Ishikawa (cell line): ENCODE data around the gene LANCL2.

ENCODE experiments used
- CEBPB ChIP-seq: IDR thresholded peaks from 2 replicates; pipeline ENCODE4 v1.6.1; 2012
- CREB1 ChIP-seq: IDR thresholded peaks from 2 replicates; pipeline ENCODE4 v1.6.1; 2012; ENCODE audit warnings: low read depth
- EGR1 ChIP-seq: IDR thresholded peaks from 2 replicates; pipeline ENCODE4 v1.6.1; 2012
- EP300 ChIP-seq: IDR thresholded peaks from 2 replicates; pipeline ENCODE4 v1.6.1; 2012; ENCODE audit warnings: borderline replicate concordance
- FOXM1 ChIP-seq: IDR thresholded peaks from 2 replicates; pipeline ENCODE4 v1.6.1; 2012; ENCODE audit warnings: low read depth, borderline replicate concordance
- MAX ChIP-seq: IDR thresholded peaks from 2 replicates; pipeline ENCODE4 v1.6.1; 2012
- NFIC ChIP-seq: IDR thresholded peaks from 2 replicates; pipeline ENCODE4 v1.6.1; 2012
- RAD21 ChIP-seq: IDR thresholded peaks from 2 replicates; pipeline ENCODE4 v1.6.1; 2012; ENCODE audit warnings: low read depth
- REST ChIP-seq: IDR thresholded peaks from 2 replicates; pipeline ENCODE4 v1.6.1; 2012; ENCODE audit warnings: low read depth, mild to moderate bottlenecking
- TAF1 ChIP-seq: IDR thresholded peaks from 2 replicates; pipeline ENCODE4 v1.6.1; 2012; ENCODE audit warnings: low read depth, mild to moderate bottlenecking
- TCF12 ChIP-seq: IDR thresholded peaks from 2 replicates; pipeline ENCODE4 v1.6.1; 2012; ENCODE audit warnings: low read depth
- TEAD4 ChIP-seq: IDR thresholded peaks from 2 replicates; pipeline ENCODE4 v1.6.1; 2012
- USF1 ChIP-seq: IDR thresholded peaks from 2 replicates; pipeline ENCODE4 v1.6.1; 2012
- YY1 ChIP-seq: IDR thresholded peaks from 2 replicates; pipeline ENCODE4 v1.6.1; 2012; ENCODE audit warnings: low read depth
- ZBTB7A ChIP-seq: IDR thresholded peaks from 2 replicates; pipeline ENCODE4 v1.6.1; 2012; ENCODE audit warnings: low read depth

Gene LANCL2

GRCh38 chr7:55441002-55441401, 75.9 kb downstream of the LANCL2 start:
- TF ChIP-seq MAX (no peak), TEAD4 (no peak), RAD21 (no peak), CREB1 (no peak), EGR1 (no peak), REST (no peak), ZBTB7A (no peak), FOXM1 (no peak), USF1 (no peak), TAF1 (no peak), NFIC (no peak), YY1 (no peak), EP300 (no peak), TCF12 (no peak), CEBPB (no peak)

DNA sequence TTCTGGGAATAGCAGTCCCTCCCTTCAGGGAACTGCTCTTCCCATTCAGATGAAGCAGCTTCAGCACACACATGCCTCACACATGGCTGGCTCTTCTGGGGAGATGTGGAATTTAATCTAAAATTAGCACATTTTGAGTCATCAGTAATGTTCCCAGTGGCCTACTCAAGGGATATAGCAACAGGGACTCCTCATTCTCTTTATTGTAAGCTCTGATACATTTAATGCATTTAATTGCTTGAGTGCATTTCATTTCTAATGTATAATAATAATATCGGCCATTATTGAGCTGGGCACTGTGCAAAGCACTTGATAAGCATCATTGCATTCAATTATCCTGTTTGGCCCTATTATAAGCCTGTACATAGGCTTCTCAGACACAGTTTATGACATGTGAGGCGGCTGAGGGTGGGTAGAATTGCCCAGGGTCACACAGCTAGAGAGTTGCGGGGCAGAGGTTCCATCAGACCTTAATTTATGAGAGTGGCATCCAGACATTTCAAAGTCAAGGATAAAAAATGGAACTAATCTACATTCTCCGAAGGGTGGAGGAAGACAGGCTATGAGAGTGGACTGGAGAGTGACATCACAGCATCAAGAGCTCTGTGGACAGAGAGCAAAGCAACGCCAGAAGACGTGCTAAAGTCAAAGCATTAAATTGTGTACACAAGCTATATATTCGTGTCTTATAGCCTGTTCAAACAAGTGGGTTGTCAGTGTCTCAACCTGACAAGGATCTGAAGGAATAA, 76.8 kb downstream of the LANCL2 start:
- no peak for TF ChIP-seq ZBTB7A
- TF ChIP-seq TEAD4, result no peak
- no peak for TF ChIP-seq FOXM1
- TF ChIP-seq TAF1, result no peak
- TF ChIP-seq EGR1, result no peak
- TF ChIP-seq CREB1, result no peak
- TF ChIP-seq MAX, result no peak
- TF ChIP-seq CEBPB, result no peak
- TF ChIP-seq USF1, result no peak
- TF ChIP-seq TCF12, result no peak

DNA sequence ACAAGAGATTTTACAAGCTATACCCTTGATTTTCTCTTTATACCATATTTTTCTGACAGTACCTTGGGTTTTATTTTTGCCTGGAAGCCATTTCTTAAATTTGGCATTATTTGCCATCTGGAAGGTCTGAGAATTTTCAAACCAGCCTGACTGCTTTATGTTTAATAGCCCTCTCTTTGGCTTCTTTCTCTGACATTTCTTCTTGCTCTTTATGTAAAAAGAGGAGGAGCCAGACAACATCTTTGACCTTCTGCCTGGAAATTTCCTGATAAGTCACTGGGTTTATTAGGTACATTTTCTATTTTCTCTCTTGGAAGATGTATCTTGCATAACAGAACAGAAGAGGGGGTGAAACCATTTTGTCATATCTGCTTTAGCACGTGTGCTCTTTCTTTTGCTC, 79.6 kb downstream of the LANCL2 start:
- TF ChIP-seq MAX, result no peak

- TF ChIP-seq EGR1 (no peak), TAF1 (no peak), ZBTB7A (no peak), FOXM1 (no peak), NFIC (no peak), CREB1 (no peak), YY1 (no peak), REST (no peak), RAD21 (no peak), TCF12 (no peak), CEBPB (no peak), TEAD4 (no peak), EP300 (no peak), USF1 (no peak), MAX (no peak)
These were observed 83.4 kb downstream of the LANCL2 start for GRCh38 chr7:55448526-55448925.

DNA sequence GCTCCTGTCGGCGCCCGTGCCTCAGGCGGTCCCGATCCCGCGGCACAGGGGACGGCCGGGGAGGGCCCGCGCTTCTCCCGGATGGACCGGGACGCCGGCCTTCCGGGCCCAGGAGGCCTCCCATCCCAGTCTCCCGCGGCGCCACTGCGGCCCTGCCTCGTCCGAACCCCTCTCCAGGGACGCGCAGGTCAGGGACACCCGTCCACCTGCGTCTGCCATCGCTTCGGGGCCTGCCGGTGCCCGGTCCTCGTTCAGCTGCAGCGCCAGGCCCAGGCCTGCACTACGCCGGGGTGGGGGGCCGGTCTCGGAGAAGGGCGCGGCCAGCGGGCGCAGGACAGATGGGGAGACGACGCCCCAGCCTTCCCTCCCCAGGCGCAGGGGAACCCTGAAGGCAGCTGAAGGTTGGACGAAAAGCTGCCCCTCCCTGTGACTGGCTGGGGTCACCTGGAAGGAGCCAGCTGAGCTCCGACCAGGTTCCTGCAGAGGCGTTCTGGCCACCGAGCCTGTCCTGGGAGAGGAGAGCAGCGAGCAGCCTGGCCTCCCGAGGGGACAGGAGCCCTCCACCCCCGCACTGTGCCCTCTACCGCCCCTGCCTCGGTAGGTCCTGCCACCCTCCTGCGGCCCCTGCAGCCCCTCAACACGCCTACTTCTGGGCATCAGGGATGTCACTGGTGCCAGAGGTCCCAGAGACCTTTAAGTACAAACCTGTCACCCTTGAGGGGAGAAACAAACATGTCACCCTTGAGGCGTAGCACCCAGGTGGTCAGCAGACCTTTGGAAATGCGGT, 84.3 kb downstream of the LANCL2 start:
- TF ChIP-seq CREB1, result no peak
- no peak for TF ChIP-seq REST
- TF ChIP-seq USF1, result no peak
- no peak for TF ChIP-seq ZBTB7A
- no peak for TF ChIP-seq MAX
- no peak for TF ChIP-seq FOXM1
- TF ChIP-seq TAF1, result no peak
- TF ChIP-seq NFIC, result no peak
- TF ChIP-seq TCF12, result no peak
- TF ChIP-seq RAD21, result no peak
- TF ChIP-seq YY1, result no peak
- TF ChIP-seq EGR1, result no peak
